K562 (cell line): Measurements from ENCODE around the gene ALG11. TPM values are rescaled to one million over a fixed set of nuclear protein-coding genes. Genes with fewer than 3 reads are reported as not detected.

Source experiments
- FOXP1 ChIP-seq: sonication (generic); formaldehyde crosslinking; IDR thresholded peaks from 2 replicates; pipeline ENCODE4 v1.8.0; 2022; ENCODE audit warnings: mild to moderate bottlenecking, missing genetic modification reagents
- HMG20B ChIP-seq: fragments of 250-450 bp; sonication (Bioruptor Pico); IDR thresholded peaks from 2 replicates; pipeline ENCODE4 v1.5.0; 2021; ENCODE audit warnings: mild to moderate bottlenecking
- HNRNPLL ChIP-seq: fragments of 200-400 bp; formaldehyde crosslinking; IDR thresholded peaks from 2 replicates; pipeline ENCODE4 v1.6.1; 2017; ENCODE audit warnings: low read length, low read depth, mild to moderate bottlenecking; ENCODE audit not compliant: poor library complexity, severe bottlenecking
- HSF4 ChIP-seq: fragments of 250-450 bp; sonication (Bioruptor Pico); IDR thresholded peaks from 2 replicates; pipeline ENCODE4 v2.1.2; 2022; ENCODE audit warnings: mild to moderate bottlenecking, moderate library complexity, borderline replicate concordance
- MTA1 ChIP-seq: fragments of 450-650 bp; IDR thresholded peaks from 2 replicates; pipeline ENCODE4 v1.6.1; 2017; ENCODE audit warnings: borderline replicate concordance
- NCOA4 ChIP-seq: fragments of 450-650 bp; IDR thresholded peaks from 2 replicates; pipeline ENCODE4 v1.6.1; 2018; ENCODE audit warnings: mild to moderate bottlenecking; ENCODE audit not compliant: partially characterized antibody
- NR2F6 ChIP-seq: fragments of 450-650 bp; formaldehyde crosslinking; IDR thresholded peaks from 2 replicates; pipeline ENCODE4 v1.4.0; 2020; ENCODE audit warnings: mild to moderate bottlenecking
- SMAD2 ChIP-seq: fragments of 150-350 bp; IDR thresholded peaks from 2 replicates; pipeline ENCODE4 v1.6.1; 2014; ENCODE audit warnings: low read depth, mild to moderate bottlenecking, low read length
- TSC22D4 ChIP-seq: fragments of 450-650 bp; IDR thresholded peaks from 2 replicates; pipeline ENCODE4 v1.6.1; 2016; ENCODE audit warnings: missing genetic modification characterization, missing biosample characterization, control low read depth
- ZFP1 ChIP-seq: fragments of 450-650 bp; formaldehyde crosslinking; IDR thresholded peaks from 2 replicates; pipeline ENCODE4 v1.4.0; 2020; ENCODE audit warnings: mild to moderate bottlenecking, mixed read lengths
- ZFPM2 ChIP-seq: fragments of 250-450 bp; sonication (Bioruptor Pico); IDR thresholded peaks from 2 replicates; pipeline ENCODE4 v1.5.1; 2022; ENCODE audit warnings: mild to moderate bottlenecking
- ZNF146 ChIP-seq: IDR thresholded peaks from one replicate; pipeline ENCODE4 v1.6.1; 2018; ENCODE audit warnings: missing compliant biosample characterization; ENCODE audit not compliant: unreplicated experiment
- ZNF253 ChIP-seq: fragments of 250-450 bp; sonication (Bioruptor Pico); conservative IDR thresholded peaks from 2 replicates; pipeline ENCODE4 v1.6.1; 2021; ENCODE audit warnings: mild to moderate bottlenecking
- ZNF785 ChIP-seq: fragments of 250-450 bp; sonication (Bioruptor Pico); IDR thresholded peaks from 2 replicates; pipeline ENCODE4 v1.4.0; 2020; ENCODE audit warnings: mild to moderate bottlenecking
- polyA plus RNA-seq, 8 experiments: library from polyadenylated mRNA; depleted of rRNA in 4 of 8; stranded (reverse) in 5 of 8; unstranded in 3 of 8; fragments of >200 nt; fragmentation: Nextera tagmentation in 2 of 8; fragmentation: Illumina TruSeq in 1 of 8; extraction: Ambion mirVana in 2 of 8; extraction: Trizol in 1 of 8; gene quantifications; 2 replicates each; pipeline versions ENCODE4 v1.2.1 to v1.2.3, GENCODE V29; 2011 to 2014; ENCODE audit warnings: inconsistent platforms in 1 of 8, missing spikeins in 1 of 8
- total RNA-seq, 7 experiments: library from RNA; depleted of rRNA in 6 of 7; stranded (reverse); fragments of >200 nt in 6 of 7; fragmentation: Illumina TruSeq in 2 of 7; extraction: Trizol in 2 of 7; gene quantifications; 2 replicates each; pipeline versions ENCODE4 v1.2.1 to v1.2.3, GENCODE V29; 2011 to 2021; ENCODE audit warnings: low replicate concordance in 1 of 7
- TF ChIP-seq, protein P1 (sequence below): fragments of 450-650 bp; formaldehyde crosslinking; conservative IDR thresholded peaks from 2 replicates; pipeline ENCODE4 v1.4.0; 2022; ENCODE audit warnings: mild to moderate bottlenecking, missing genetic modification characterization
- TF ChIP-seq, protein P2 (sequence below): fragments of 450-650 bp; IDR thresholded peaks from 2 replicates; pipeline ENCODE4 v1.6.1; 2016; ENCODE audit warnings: missing biosample characterization, missing genetic modification characterization
- TF ChIP-seq, protein P3 (sequence below): sonication (generic); formaldehyde crosslinking; IDR thresholded peaks from 2 replicates; pipeline ENCODE4 v1.5.0; 2020; ENCODE audit warnings: missing genetic modification reagents
- TF ChIP-seq, protein P4 (sequence below): fragments of 250-450 bp; sonication (Bioruptor Pico); IDR thresholded peaks from 2 replicates; pipeline ENCODE4 v1.9.0; 2021; ENCODE audit warnings: mild to moderate bottlenecking, inconsistent platforms
- TF ChIP-seq, protein P5 (sequence below): fragments of 450-650 bp; IDR thresholded peaks from 2 replicates; pipeline ENCODE4 v1.6.1; 2016; ENCODE audit warnings: mild to moderate bottlenecking

Gene ALG11
- total and polyA plus RNA-seq, 9 of the 15 experiments (the other 6 are each of a cell fraction or from before 2014, with no cell fraction given) = 7.3 to 19.2 (median 16.3) TPM

DNA sequence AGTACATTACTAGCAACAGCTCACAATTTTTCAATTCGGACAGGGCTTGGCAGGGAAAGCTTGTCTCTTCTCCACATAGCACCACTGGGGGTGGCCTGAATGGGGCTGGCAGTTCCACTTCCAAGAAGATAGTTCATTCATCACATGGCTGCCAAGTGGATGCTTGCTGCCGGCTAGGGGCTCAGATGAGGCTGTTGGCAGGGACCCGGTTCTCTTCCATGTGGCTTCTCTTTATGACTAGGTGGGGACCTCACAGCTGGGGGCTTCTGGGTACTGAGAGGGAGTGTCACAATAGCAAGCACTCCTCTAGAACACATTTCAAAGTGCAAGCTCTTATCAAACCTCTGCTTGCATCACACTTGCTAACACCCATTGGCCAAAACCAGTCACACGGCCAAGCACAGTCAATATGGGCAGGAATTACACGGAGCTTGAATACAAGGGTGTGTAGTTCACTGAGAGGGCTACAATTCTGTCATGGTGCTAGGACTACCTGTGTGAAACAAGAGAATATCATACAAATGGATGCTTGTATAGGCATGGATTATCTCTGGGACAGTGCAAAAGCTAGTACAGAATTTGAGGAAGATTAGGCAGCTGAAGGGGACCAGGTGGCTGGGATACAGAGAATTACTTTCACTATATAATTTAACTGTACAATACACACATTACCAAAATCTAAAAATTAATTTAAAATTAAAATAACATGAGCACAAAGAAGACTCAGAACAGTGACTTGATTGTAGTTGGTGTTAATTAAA lies 33.2 kb upstream of the ALG11 start (continued):
- TF ChIP-seq FOXP1 (CRISPR knock-in tag) (no peak), ZFPM2 (CRISPR knock-in tag) (no peak), ZNF253 (CRISPR knock-in tag) (no peak), ZNF785 (no peak), ZNF146 (no peak), NR2F6 (CRISPR knock-in tag) (no peak), SMAD2 (no peak), ZFP1 (no peak), HNRNPLL (no peak), HSF4 (CRISPR knock-in tag) (no peak), MTA1 (no peak), TSC22D4 (tag) (no peak), NCOA4 (no peak), HMG20B (CRISPR knock-in tag) (no peak)
- TF ChIP-seq, protein P1, sequence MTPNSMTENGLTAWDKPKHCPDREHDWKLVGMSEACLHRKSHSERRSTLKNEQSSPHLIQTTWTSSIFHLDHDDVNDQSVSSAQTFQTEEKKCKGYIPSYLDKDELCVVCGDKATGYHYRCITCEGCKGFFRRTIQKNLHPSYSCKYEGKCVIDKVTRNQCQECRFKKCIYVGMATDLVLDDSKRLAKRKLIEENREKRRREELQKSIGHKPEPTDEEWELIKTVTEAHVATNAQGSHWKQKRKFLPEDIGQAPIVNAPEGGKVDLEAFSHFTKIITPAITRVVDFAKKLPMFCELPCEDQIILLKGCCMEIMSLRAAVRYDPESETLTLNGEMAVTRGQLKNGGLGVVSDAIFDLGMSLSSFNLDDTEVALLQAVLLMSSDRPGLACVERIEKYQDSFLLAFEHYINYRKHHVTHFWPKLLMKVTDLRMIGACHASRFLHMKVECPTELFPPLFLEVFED (CRISPR knock-in tag) = no peak
- TF ChIP-seq, protein P2, sequence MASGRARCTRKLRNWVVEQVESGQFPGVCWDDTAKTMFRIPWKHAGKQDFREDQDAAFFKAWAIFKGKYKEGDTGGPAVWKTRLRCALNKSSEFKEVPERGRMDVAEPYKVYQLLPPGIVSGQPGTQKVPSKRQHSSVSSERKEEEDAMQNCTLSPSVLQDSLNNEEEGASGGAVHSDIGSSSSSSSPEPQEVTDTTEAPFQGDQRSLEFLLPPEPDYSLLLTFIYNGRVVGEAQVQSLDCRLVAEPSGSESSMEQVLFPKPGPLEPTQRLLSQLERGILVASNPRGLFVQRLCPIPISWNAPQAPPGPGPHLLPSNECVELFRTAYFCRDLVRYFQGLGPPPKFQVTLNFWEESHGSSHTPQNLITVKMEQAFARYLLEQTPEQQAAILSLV (tag) = peak; percentile 67; the same call in 1 of the 2 replicates
- TF ChIP-seq, protein P3, sequence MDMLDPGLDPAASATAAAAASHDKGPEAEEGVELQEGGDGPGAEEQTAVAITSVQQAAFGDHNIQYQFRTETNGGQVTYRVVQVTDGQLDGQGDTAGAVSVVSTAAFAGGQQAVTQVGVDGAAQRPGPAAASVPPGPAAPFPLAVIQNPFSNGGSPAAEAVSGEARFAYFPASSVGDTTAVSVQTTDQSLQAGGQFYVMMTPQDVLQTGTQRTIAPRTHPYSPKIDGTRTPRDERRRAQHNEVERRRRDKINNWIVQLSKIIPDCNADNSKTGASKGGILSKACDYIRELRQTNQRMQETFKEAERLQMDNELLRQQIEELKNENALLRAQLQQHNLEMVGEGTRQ (CRISPR knock-in tag) = peak; percentile 96
- TF ChIP-seq, protein P4, sequence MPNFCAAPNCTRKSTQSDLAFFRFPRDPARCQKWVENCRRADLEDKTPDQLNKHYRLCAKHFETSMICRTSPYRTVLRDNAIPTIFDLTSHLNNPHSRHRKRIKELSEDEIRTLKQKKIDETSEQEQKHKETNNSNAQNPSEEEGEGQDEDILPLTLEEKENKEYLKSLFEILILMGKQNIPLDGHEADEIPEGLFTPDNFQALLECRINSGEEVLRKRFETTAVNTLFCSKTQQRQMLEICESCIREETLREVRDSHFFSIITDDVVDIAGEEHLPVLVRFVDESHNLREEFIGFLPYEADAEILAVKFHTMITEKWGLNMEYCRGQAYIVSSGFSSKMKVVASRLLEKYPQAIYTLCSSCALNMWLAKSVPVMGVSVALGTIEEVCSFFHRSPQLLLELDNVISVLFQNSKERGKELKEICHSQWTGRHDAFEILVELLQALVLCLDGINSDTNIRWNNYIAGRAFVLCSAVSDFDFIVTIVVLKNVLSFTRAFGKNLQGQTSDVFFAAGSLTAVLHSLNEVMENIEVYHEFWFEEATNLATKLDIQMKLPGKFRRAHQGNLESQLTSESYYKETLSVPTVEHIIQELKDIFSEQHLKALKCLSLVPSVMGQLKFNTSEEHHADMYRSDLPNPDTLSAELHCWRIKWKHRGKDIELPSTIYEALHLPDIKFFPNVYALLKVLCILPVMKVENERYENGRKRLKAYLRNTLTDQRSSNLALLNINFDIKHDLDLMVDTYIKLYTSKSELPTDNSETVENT (CRISPR knock-in tag) = no peak
- TF ChIP-seq, protein P5, sequence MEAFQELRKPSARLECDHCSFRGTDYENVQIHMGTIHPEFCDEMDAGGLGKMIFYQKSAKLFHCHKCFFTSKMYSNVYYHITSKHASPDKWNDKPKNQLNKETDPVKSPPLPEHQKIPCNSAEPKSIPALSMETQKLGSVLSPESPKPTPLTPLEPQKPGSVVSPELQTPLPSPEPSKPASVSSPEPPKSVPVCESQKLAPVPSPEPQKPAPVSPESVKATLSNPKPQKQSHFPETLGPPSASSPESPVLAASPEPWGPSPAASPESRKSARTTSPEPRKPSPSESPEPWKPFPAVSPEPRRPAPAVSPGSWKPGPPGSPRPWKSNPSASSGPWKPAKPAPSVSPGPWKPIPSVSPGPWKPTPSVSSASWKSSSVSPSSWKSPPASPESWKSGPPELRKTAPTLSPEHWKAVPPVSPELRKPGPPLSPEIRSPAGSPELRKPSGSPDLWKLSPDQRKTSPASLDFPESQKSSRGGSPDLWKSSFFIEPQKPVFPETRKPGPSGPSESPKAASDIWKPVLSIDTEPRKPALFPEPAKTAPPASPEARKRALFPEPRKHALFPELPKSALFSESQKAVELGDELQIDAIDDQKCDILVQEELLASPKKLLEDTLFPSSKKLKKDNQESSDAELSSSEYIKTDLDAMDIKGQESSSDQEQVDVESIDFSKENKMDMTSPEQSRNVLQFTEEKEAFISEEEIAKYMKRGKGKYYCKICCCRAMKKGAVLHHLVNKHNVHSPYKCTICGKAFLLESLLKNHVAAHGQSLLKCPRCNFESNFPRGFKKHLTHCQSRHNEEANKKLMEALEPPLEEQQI = no peak
